ENCODE data around the gene SLFN12L. TPM values are rescaled to one million over a fixed set of nuclear protein-coding genes. Genes with fewer than 3 reads are reported as not detected.
"Not testable (repeated sequence)": the region's sequence is repeated elsewhere in the genome, so short reads cannot be mapped to it uniquely, and the experiment has no call there.

The SLFN12L gene
- total RNA-seq, 1 donor, result not detected

- no peak for TF ChIP-seq CTCF (IDR thresholded peaks at IDR 0.05; ENCODE audit: insufficient read depth, low read depth, low read length)
- DNase-seq (ENCODE audit: low read depth), result no peak
- no peak overlapping the region for H3K4me3 ChIP-seq (ENCODE audit: low read depth, low read length)
Measured at GRCh38 chr17:35521150-35521549, 16.3 kb downstream of the SLFN12L start.

- no peak overlapping the region for H3K4me3 ChIP-seq (ENCODE audit: low read depth, low read length)
- TF ChIP-seq CTCF (IDR thresholded peaks at IDR 0.05; ENCODE audit: insufficient read depth, low read depth, low read length), result no peak
- no peak for DNase-seq (ENCODE audit: low read depth)
Measured at GRCh38 chr17:35519906-35520442, 17.5 kb downstream of the SLFN12L start.

- TF ChIP-seq CTCF (IDR thresholded peaks at IDR 0.05; ENCODE audit: insufficient read depth, low read depth, low read length), result no peak
- no peak overlapping the region for H3K4me3 ChIP-seq (ENCODE audit: low read depth, low read length)
- no peak for DNase-seq (ENCODE audit: low read depth)
Measured at GRCh38 chr17:35519439-35519838, 18.0 kb downstream of the SLFN12L start.

- not testable (repeated sequence) for H3K4me3 ChIP-seq (ENCODE audit: low read depth, low read length); DNase-seq (ENCODE audit: low read depth)
Measured at GRCh38 chr17:35518431-35518830, 19.0 kb downstream of the SLFN12L start.

- no peak for DNase-seq (ENCODE audit: low read depth)
- H3K4me3 ChIP-seq (ENCODE audit: low read depth, low read length), result no peak overlapping the region
- no peak for TF ChIP-seq CTCF (IDR thresholded peaks at IDR 0.05; ENCODE audit: insufficient read depth, low read depth, low read length)
Measured at GRCh38 chr17:35515027-35515426, 22.5 kb downstream of the SLFN12L start.

GRCh38 chr17:35514564-35514963, 22.9 kb downstream of the SLFN12L start:
- DNase-seq (ENCODE audit: low read depth), result no peak
- TF ChIP-seq CTCF (IDR thresholded peaks at IDR 0.05; ENCODE audit: insufficient read depth, low read depth, low read length), result no peak
- no peak overlapping the region for H3K4me3 ChIP-seq (ENCODE audit: low read depth, low read length)

GRCh38 chr17:35510052-35510451, 27.4 kb downstream of the SLFN12L start:
- no peak for TF ChIP-seq CTCF (IDR thresholded peaks at IDR 0.05; ENCODE audit: insufficient read depth, low read depth, low read length)
- DNase-seq (ENCODE audit: low read depth), result no peak
- H3K4me3 ChIP-seq (ENCODE audit: low read depth, low read length), result no peak overlapping the region

- H3K4me3 ChIP-seq (ENCODE audit: low read depth, low read length); DNase-seq (ENCODE audit: low read depth): not testable (repeated sequence)
Measured at GRCh38 chr17:35507714-35508113, 29.8 kb downstream of the SLFN12L start.
